GM19351 (cell line): ENCODE data around the gene ETF1.
"Not testable (repeated sequence)": the region's sequence is repeated elsewhere in the genome, so short reads cannot be mapped to it uniquely, and the experiment has no call there.

Experiments
- ATAC-seq: cut with Tn5 transposase; IDR thresholded peaks from one replicate; pipeline ENCODE4 v1.9.1; 2021; ENCODE audit warnings: mild to moderate bottlenecking, moderate library complexity; ENCODE audit not compliant: unreplicated experiment

The ETF1 gene

GRCh38 chr5:138533973-138534941, 8.8 kb downstream of the ETF1 start:
- ATAC-seq: no peak

GRCh38 chr5:138529812-138530211, 13.2 kb downstream of the ETF1 start:
- no peak for ATAC-seq

GRCh38 chr5:138528744-138529469, 14.1 kb downstream of the ETF1 start:
- ATAC-seq: no peak

- no peak for ATAC-seq
Observed at GRCh38 chr5:138528208-138528607, 14.8 kb downstream of the ETF1 start.

- ATAC-seq: no peak
Observed at GRCh38 chr5:138527170-138527569, 15.9 kb downstream of the ETF1 start.

GRCh38 chr5:138523406-138523805, 19.6 kb downstream of the ETF1 start:
- ATAC-seq: no peak

- ATAC-seq: no peak
Observed at GRCh38 chr5:138520971-138521370, 22.1 kb downstream of the ETF1 start.

- no peak for ATAC-seq
Observed at GRCh38 chr5:138517437-138517836, 25.6 kb downstream of the ETF1 start.

- ATAC-seq: no peak
Observed at GRCh38 chr5:138515556-138516245, 27.3 kb downstream of the ETF1 start.

- no peak for ATAC-seq
Observed at GRCh38 chr5:138514021-138514420, 29.0 kb downstream of the ETF1 start.

GRCh38 chr5:138508958-138509357, 34.1 kb downstream of the ETF1 start:
- ATAC-seq: no peak

- not testable (repeated sequence) for ATAC-seq
Observed at GRCh38 chr5:138507485-138507884, 35.6 kb downstream of the ETF1 start.

- ATAC-seq: no peak
Observed at GRCh38 chr5:138506370-138507306, 36.4 kb downstream of the ETF1 start.

- ATAC-seq: no peak
Observed at GRCh38 chr5:138504799-138505198, 38.2 kb downstream of the ETF1 start.

- ATAC-seq: no peak
Observed at GRCh38 chr5:138503487-138504270, 39.4 kb downstream of the ETF1 start.

- ATAC-seq: no peak
Observed at GRCh38 chr5:138502521-138502920, 40.5 kb downstream of the ETF1 start.

- no peak for ATAC-seq
Observed at GRCh38 chr5:138502121-138502520, 40.9 kb downstream of the ETF1 start.

- ATAC-seq: no peak
Observed at GRCh38 chr5:138498376-138498775, 44.7 kb downstream of the ETF1 start.

- ATAC-seq: no peak
Observed at GRCh38 chr5:138495351-138495750, 47.7 kb downstream of the ETF1 start.
